ENCODE measurements around the gene CCDC152. TPM values are rescaled to one million over a fixed set of nuclear protein-coding genes. Genes with fewer than 3 reads are reported as not detected.

Gene CCDC152
- total RNA-seq, 2 donors from 2014 or later: 0.36 to 1.8 TPM

GRCh38 chr5:42787073-42787472, 30.5 kb downstream of the CCDC152 start:
- Histone ChIP-seq H3K27me3 (replicated peaks; ENCODE audit: insufficient read depth) (no peaks in the 10 kb centered on the region), H3K4me3 (no peak overlapping the region), H3K9me3 (no peaks in the 10 kb centered on the region), H3K27ac (no peak overlapping the region), H3K4me1 (replicated peaks) (no peaks in the 10 kb centered on the region), H3K36me3 (no peaks in the 10 kb centered on the region)
- DNase-seq (ENCODE audit: low spot score): no peak
- intact Hi-C loops (cut with DNase I): no loop called here
- TF ChIP-seq POLR2AphosphoS5 (IDR thresholded peaks at IDR 0.05) (no peak), CTCF (IDR thresholded peaks at IDR 0.05) (no peak), POLR2A (IDR thresholded peaks at IDR 0.05) (no peak)

- DNase-seq (ENCODE audit: low spot score): no peak
- Histone ChIP-seq H3K27me3 (replicated peaks; ENCODE audit: insufficient read depth) (no peaks in the 10 kb centered on the region), H3K27ac (no peak overlapping the region), H3K36me3 (no peaks in the 10 kb centered on the region), H3K4me3 (no peak overlapping the region), H3K9me3 (no peaks in the 10 kb centered on the region), H3K4me1 (replicated peaks) (no peaks in the 10 kb centered on the region)
- intact Hi-C loops (cut with DNase I): no loop called here
- WGBS: 72% methylated on average over 1 of the region's 1 CpG
- no peak for TF ChIP-seq CTCF (IDR thresholded peaks at IDR 0.05)
- no peak for TF ChIP-seq POLR2AphosphoS5 (IDR thresholded peaks at IDR 0.05)
- no peak for TF ChIP-seq POLR2A (IDR thresholded peaks at IDR 0.05)
These were observed 31.2 kb downstream of the CCDC152 start for GRCh38 chr5:42787845-42788244.

- Histone ChIP-seq H3K27me3 (replicated peaks; ENCODE audit: insufficient read depth) (no peaks in the 10 kb centered on the region), H3K36me3 (no peaks in the 10 kb centered on the region), H3K27ac (no peak overlapping the region), H3K4me1 (replicated peaks) (no peaks in the 10 kb centered on the region), H3K4me3 (no peak overlapping the region), H3K9me3 (no peaks in the 10 kb centered on the region)
- no peak for DNase-seq (ENCODE audit: low spot score)
- TF ChIP-seq POLR2AphosphoS5 (IDR thresholded peaks at IDR 0.05) (no peak), POLR2A (IDR thresholded peaks at IDR 0.05) (no peak), CTCF (IDR thresholded peaks at IDR 0.05) (no peak)
- intact Hi-C loops (cut with DNase I): no loop called here
These were observed 34.5 kb downstream of the CCDC152 start for GRCh38 chr5:42791151-42791550.

- Histone ChIP-seq H3K9me3 (no peaks in the 10 kb centered on the region), H3K4me3 (no peak overlapping the region), H3K4me1 (replicated peaks) (no peaks in the 10 kb centered on the region), H3K36me3 (no peaks in the 10 kb centered on the region), H3K27ac (no peak overlapping the region), H3K27me3 (replicated peaks; ENCODE audit: insufficient read depth) (no peaks in the 10 kb centered on the region)
- TF ChIP-seq POLR2A (IDR thresholded peaks at IDR 0.05) (no peak), POLR2AphosphoS5 (IDR thresholded peaks at IDR 0.05) (no peak), CTCF (IDR thresholded peaks at IDR 0.05) (no peak)
- no peak for DNase-seq (ENCODE audit: low spot score)
- intact Hi-C loops (cut with DNase I): no loop called here
- 91% methylated on average over 6 of the region's 6 CpGs for WGBS
These were observed 41.9 kb downstream of the CCDC152 start for GRCh38 chr5:42798284-42799240.

GRCh38 chr5:42799241-42799608, 42.6 kb downstream of the CCDC152 start:
- DNase-seq (ENCODE audit: low spot score): no peak
- intact Hi-C loops (cut with DNase I): no loop called here
- H3K27ac ChIP-seq: no peak overlapping the region
- no peaks in the 10 kb centered on the region for H3K36me3 ChIP-seq
- H3K9me3 ChIP-seq: no peaks in the 10 kb centered on the region
- no peaks in the 10 kb centered on the region for H3K4me1 ChIP-seq (replicated peaks)
- no peaks in the 10 kb centered on the region for H3K27me3 ChIP-seq (replicated peaks; ENCODE audit: insufficient read depth)
- no peak overlapping the region for H3K4me3 ChIP-seq
- TF ChIP-seq CTCF (IDR thresholded peaks at IDR 0.05) (no peak), POLR2A (IDR thresholded peaks at IDR 0.05) (no peak), POLR2AphosphoS5 (IDR thresholded peaks at IDR 0.05) (no peak)
